Measurements from ENCODE around the gene RHAG. TPM values are rescaled to one million over a fixed set of nuclear protein-coding genes. Genes with fewer than 3 reads are reported as not detected.

The RHAG gene
- total RNA-seq, 4 donors from 2014 or later = 0.19 TPM; not detected in 3

DNA sequence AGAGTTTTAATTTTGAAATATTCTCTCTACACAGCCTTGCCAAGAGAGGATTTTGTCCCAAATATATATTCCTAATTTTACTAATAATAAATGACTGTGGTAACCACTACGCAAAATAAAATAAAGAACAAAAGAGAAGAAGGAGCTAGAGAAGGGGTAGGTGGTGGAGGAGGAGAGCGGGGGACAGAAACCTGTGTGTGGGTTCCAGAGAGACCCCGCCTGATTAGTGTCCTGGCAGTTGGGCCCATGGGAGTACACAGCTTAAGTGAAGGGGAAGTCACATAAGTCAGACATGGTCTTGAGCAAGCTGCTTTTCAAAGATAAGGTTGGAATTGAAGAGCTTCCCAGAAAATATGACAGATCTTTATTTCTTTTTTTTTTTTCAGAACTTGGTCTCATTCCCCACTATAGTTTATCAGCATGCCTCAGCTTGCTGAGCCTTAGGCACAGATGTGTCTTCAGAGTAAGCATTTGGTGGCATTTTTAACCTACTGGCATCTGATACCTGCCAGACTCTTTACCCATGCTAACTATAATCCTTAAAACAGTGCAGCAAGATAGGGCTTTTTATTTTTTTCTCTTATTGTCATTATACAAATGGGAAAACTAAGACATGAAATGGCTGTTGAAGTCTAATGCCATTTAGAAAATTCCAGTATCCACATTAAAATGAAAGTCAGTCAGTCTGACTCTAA, 9.6 kb upstream of the RHAG start:
- no peak overlapping the region for H3K27ac ChIP-seq
- intact Hi-C loops (cut with DNase I) = no loop called here
- no peaks in the 10 kb centered on the region for H3K9me3 ChIP-seq
- no peaks in the 10 kb centered on the region for H3K36me3 ChIP-seq
- 59 to 72% methylated on average over 3 of the region's 3 CpGs for WGBS, 2 donors
- no peak overlapping the region for H3K4me3 ChIP-seq
- H3K4me1 ChIP-seq = no peaks in the 10 kb centered on the region
- TF ChIP-seq CTCF (IDR thresholded peaks at IDR 0.05) (no peak), POLR2A (IDR thresholded peaks at IDR 0.05) (no peak)
- H3K27me3 ChIP-seq = no peaks in the 10 kb centered on the region
- no peak for DNase-seq

DNA sequence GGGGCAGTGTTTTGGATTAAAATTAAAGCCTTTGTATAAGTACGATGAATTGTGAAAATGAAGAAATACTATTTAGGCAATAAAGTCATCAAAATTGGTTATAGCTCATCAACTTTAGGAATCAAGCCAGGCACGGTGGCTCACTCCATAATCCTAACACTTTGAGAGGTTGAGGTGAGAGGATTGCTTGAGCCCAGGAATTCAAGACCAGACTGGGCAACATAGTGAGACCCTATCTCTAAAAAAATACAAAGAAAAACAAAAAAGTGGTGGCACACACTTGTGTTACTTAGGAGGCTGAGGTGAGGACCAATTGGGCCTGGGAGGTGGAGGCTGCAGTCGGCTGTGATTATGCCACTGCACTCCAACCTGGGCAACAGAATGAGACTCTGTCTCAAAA, 8.5 kb upstream of the RHAG start:
- TF ChIP-seq CTCF (IDR thresholded peaks at IDR 0.05) = no peak
- no peak for TF ChIP-seq POLR2A (IDR thresholded peaks at IDR 0.05)

GRCh38 chr6:49639177-49639817, 2.7 kb upstream of the RHAG start:
- TF ChIP-seq CTCF (IDR thresholded peaks at IDR 0.05) (no peak), POLR2A (IDR thresholded peaks at IDR 0.05) (no peak)
- intact Hi-C loops (cut with DNase I) = no loop called here
- no peak overlapping the region for H3K27ac ChIP-seq
- WGBS, 2 donors = 22 to 33% methylated on average over 5 of the region's 5 CpGs
- no peak overlapping the region for H3K4me3 ChIP-seq
- no peak for DNase-seq
- H3K36me3 ChIP-seq = no peaks in the 10 kb centered on the region
- H3K9me3 ChIP-seq = no peaks in the 10 kb centered on the region
- no peaks in the 10 kb centered on the region for H3K4me1 ChIP-seq
- no peaks in the 10 kb centered on the region for H3K27me3 ChIP-seq

More for the DNA sequence above, 8.5 kb upstream of the RHAG start:
- DNase-seq = no peak
- Histone ChIP-seq H3K9me3 (no peaks in the 10 kb centered on the region), H3K4me1 (no peaks in the 10 kb centered on the region), H3K36me3 (no peaks in the 10 kb centered on the region), H3K27ac (no peak overlapping the region), H3K27me3 (no peaks in the 10 kb centered on the region), H3K4me3 (no peak overlapping the region)
- intact Hi-C loops (cut with DNase I) = no loop called here
- WGBS, 2 donors = 87 to 88% methylated on average over 3 of the region's 3 CpGs

- Histone ChIP-seq H3K9me3 (no peaks in the 10 kb centered on the region), H3K27ac (no peak overlapping the region), H3K4me3 (no peak overlapping the region), H3K27me3 (no peaks in the 10 kb centered on the region), H3K36me3 (no peaks in the 10 kb centered on the region), H3K4me1 (no peaks in the 10 kb centered on the region)
- no peak for TF ChIP-seq CTCF (IDR thresholded peaks at IDR 0.05)
- no peak for TF ChIP-seq POLR2A (IDR thresholded peaks at IDR 0.05)
- DNase-seq = no peak
- 40 to 65% methylated on average over 3 of the region's 3 CpGs for WGBS, 2 donors
- intact Hi-C loops (cut with DNase I) = no loop called here
Observed at GRCh38 chr6:49637350-49637731, 702 bp upstream of the RHAG start.

DNA sequence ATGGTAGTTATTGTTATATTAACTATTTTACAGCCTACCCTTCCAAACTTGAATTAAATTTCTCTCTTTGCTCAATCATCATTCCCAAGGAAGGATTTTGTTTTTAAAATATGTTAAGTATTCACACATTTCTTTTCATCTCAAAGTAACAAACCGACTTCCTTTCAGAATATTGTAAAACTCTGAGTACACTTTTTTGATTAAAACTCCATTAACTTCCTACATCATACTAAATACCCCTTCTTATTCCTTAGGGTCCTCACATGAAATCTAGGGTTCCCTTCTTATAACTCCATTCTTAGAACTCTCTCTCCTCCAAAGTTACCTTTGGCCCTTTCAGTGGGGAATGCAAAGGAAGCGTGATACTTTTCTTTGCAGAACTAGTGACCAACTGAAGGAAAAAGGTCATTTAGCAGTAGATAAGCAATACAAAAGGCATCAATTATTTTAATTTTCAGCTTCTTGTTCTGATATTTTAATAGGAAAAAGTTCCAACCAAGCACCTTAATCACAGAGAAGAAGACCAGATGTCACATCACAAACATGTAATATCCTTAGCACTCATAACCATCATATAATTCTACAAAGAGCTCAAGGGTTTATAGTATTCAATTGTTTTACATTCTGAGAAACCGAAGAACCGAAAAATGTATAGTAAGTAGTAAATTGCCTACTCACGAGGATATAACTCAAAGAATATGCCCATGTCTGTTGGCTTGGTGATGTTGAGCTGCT, 494 bp downstream of the RHAG start:
- intact Hi-C loops (cut with DNase I) = no loop called here
- Histone ChIP-seq H3K36me3 (no peaks in the 10 kb centered on the region), H3K27me3 (no peaks in the 10 kb centered on the region), H3K4me3 (no peak overlapping the region), H3K27ac (no peak overlapping the region), H3K4me1 (no peaks in the 10 kb centered on the region), H3K9me3 (no peaks in the 10 kb centered on the region)
- TF ChIP-seq POLR2A (IDR thresholded peaks at IDR 0.05) (no peak), CTCF (IDR thresholded peaks at IDR 0.05) (no peak)
- no peak for DNase-seq
- 72 to 78% methylated on average over 5 of the region's 5 CpGs for WGBS, 2 donors
